ENCODE measurements around the gene CASP6.

The CASP6 gene

GRCh38 chr4:109746728-109747127 lies 43.5 kb upstream of the CASP6 start:
- no peak overlapping the region for H3K4me3 ChIP-seq (replicated peaks; ENCODE audit: low read depth, low read length)
- TF ChIP-seq CTCF (IDR thresholded peaks at IDR 0.05; ENCODE audit: low read depth, low read length, missing control alignments) = no peak
- no peak for DNase-seq (ENCODE audit: extremely low read depth, low read depth)

GRCh38 chr4:109745830-109746229 lies 42.6 kb upstream of the CASP6 start:
- no peak for DNase-seq (ENCODE audit: extremely low read depth, low read depth)
- TF ChIP-seq CTCF (IDR thresholded peaks at IDR 0.05; ENCODE audit: low read depth, low read length, missing control alignments) = no peak
- no peak overlapping the region for H3K4me3 ChIP-seq (replicated peaks; ENCODE audit: low read depth, low read length)

GRCh38 chr4:109739547-109739946 lies 36.3 kb upstream of the CASP6 start:
- DNase-seq (ENCODE audit: extremely low read depth, low read depth) = no peak
- no peak for TF ChIP-seq CTCF (IDR thresholded peaks at IDR 0.05; ENCODE audit: low read depth, low read length, missing control alignments)
- no peak overlapping the region for H3K4me3 ChIP-seq (replicated peaks; ENCODE audit: low read depth, low read length)

- no peak for DNase-seq (ENCODE audit: extremely low read depth, low read depth)
- no peak overlapping the region for H3K4me3 ChIP-seq (replicated peaks; ENCODE audit: low read depth, low read length)
- TF ChIP-seq CTCF (IDR thresholded peaks at IDR 0.05; ENCODE audit: low read depth, low read length, missing control alignments) = no peak
These were observed 35.0 kb upstream of the CASP6 start for GRCh38 chr4:109738104-109738872.

GRCh38 chr4:109735566-109736365 lies 32.5 kb upstream of the CASP6 start:
- no peak for DNase-seq (ENCODE audit: extremely low read depth, low read depth)
- no peak for TF ChIP-seq CTCF (IDR thresholded peaks at IDR 0.05; ENCODE audit: low read depth, low read length, missing control alignments)
- no peak overlapping the region for H3K4me3 ChIP-seq (replicated peaks; ENCODE audit: low read depth, low read length)

GRCh38 chr4:109733728-109734127 lies 30.5 kb upstream of the CASP6 start:
- no peak for DNase-seq (ENCODE audit: extremely low read depth, low read depth)
- no peak for TF ChIP-seq CTCF (IDR thresholded peaks at IDR 0.05; ENCODE audit: low read depth, low read length, missing control alignments)
- no peak overlapping the region for H3K4me3 ChIP-seq (replicated peaks; ENCODE audit: low read depth, low read length)

Data from HFF-Myc (cell line).